K562 (cell line): ENCODE measurements around the gene CUEDC2. TPM values are rescaled to one million over a fixed set of nuclear protein-coding genes. Genes with fewer than 3 reads are reported as not detected.

Source experiments
- ARID4B ChIP-seq: sonication (generic); formaldehyde crosslinking; IDR thresholded peaks from 2 replicates; pipeline ENCODE4 v1.8.0; 2022; ENCODE audit warnings: mild to moderate bottlenecking, missing genetic modification reagents
- BMI1 ChIP-seq: fragments of 150-350 bp; IDR thresholded peaks from 2 replicates; pipeline ENCODE4 v1.6.1; 2014; ENCODE audit warnings: low read length
- ETV5 ChIP-seq: sonication (generic); formaldehyde crosslinking; IDR thresholded peaks from 2 replicates; pipeline ENCODE4 v1.4.0; 2020; ENCODE audit warnings: low read depth, mild to moderate bottlenecking, missing genetic modification reagents
- EZH2 ChIP-seq: IDR thresholded peaks from 2 replicates; pipeline ENCODE4 v1.6.1; 2012; ENCODE audit warnings: low read depth, mild to moderate bottlenecking, inconsistent platforms, low read length, borderline replicate concordance
- KDM4B ChIP-seq, 2 experiments: fragments of 450-650 bp in 1 of 2; sonication (generic) in 1 of 2; IDR thresholded peaks; 2 replicates each; pipeline ENCODE4 v1.6.1; 2016 to 2017; ENCODE audit warnings: borderline replicate concordance in 2 of 2, antibody characterized with exemption in 1 of 2, low read depth in 1 of 2, mild to moderate bottlenecking in 1 of 2
- NBN ChIP-seq: fragments of 450-650 bp; IDR thresholded peaks from 2 replicates; pipeline ENCODE4 v1.6.1; 2016; ENCODE audit warnings: low read depth, mild to moderate bottlenecking
- RAD21 ChIP-seq, 2 experiments: fragments of 250-450 bp in 1 of 2; fragments of 450-650 bp in 1 of 2; sonication (Bioruptor Pico) in 1 of 2; formaldehyde crosslinking in 1 of 2; IDR thresholded peaks in 1 of 2; conservative IDR thresholded peaks in 1 of 2; 2 replicates each; pipeline versions ENCODE4 v1.4.0 to v1.8.0; 2020 to 2022; ENCODE audit warnings: mild to moderate bottlenecking in 2 of 2, moderate library complexity in 1 of 2
- YY1 ChIP-seq, 3 experiments: IDR thresholded peaks; 2 replicates each; pipeline ENCODE4 v1.6.1; 2011; ENCODE audit warnings: low read length in 2 of 3, mild to moderate bottlenecking in 2 of 3, moderate library complexity in 2 of 3, borderline replicate concordance in 1 of 3, control low read depth in 1 of 3, low read depth in 1 of 3; ENCODE audit not compliant: insufficient read depth in 3 of 3, insufficient replicate concordance in 2 of 3, control insufficient read depth in 1 of 3, insufficient read length in 1 of 3; ENCODE audit errors: extremely low read depth in 1 of 3
- ZNF253 ChIP-seq: fragments of 250-450 bp; sonication (Bioruptor Pico); conservative IDR thresholded peaks from 2 replicates; pipeline ENCODE4 v1.6.1; 2021; ENCODE audit warnings: mild to moderate bottlenecking
- ZNF263 ChIP-seq: sonication (generic); formaldehyde crosslinking; IDR thresholded peaks from 2 replicates; pipeline ENCODE4 v1.8.0; 2022; ENCODE audit warnings: mild to moderate bottlenecking, missing genetic modification reagents, borderline replicate concordance
- ZNF830 ChIP-seq: fragments of 250-450 bp; sonication (Bioruptor Pico); IDR thresholded peaks from 2 replicates; pipeline ENCODE4 v1.5.0; 2021; ENCODE audit warnings: mild to moderate bottlenecking
- polyA plus RNA-seq, 8 experiments: library from polyadenylated mRNA; depleted of rRNA in 4 of 8; stranded (reverse) in 5 of 8; unstranded in 3 of 8; fragments of >200 nt; fragmentation: Nextera tagmentation in 2 of 8; fragmentation: Illumina TruSeq in 1 of 8; extraction: Ambion mirVana in 2 of 8; extraction: Trizol in 1 of 8; gene quantifications; 2 replicates each; pipeline versions ENCODE4 v1.2.1 to v1.2.3, GENCODE V29; 2011 to 2014; ENCODE audit warnings: inconsistent platforms in 1 of 8, missing spikeins in 1 of 8
- total RNA-seq, 7 experiments: library from RNA; depleted of rRNA in 6 of 7; stranded (reverse); fragments of >200 nt in 6 of 7; fragmentation: Illumina TruSeq in 2 of 7; extraction: Trizol in 2 of 7; gene quantifications; 2 replicates each; pipeline versions ENCODE4 v1.2.1 to v1.2.3, GENCODE V29; 2011 to 2021; ENCODE audit warnings: low replicate concordance in 1 of 7
- TF ChIP-seq, protein P1 (sequence below): fragments of 250-450 bp; sonication (Bioruptor Pico); IDR thresholded peaks from 2 replicates; pipeline ENCODE4 v1.4.0; 2020; ENCODE audit warnings: mild to moderate bottlenecking, moderate library complexity, borderline replicate concordance
- TF ChIP-seq, protein P2 (sequence below): fragments of 450-650 bp; formaldehyde crosslinking; IDR thresholded peaks from 2 replicates; pipeline ENCODE4 v1.4.0; 2020; ENCODE audit warnings: mild to moderate bottlenecking, moderate library complexity
- TF ChIP-seq, protein P3 (sequence below): sonication (generic); formaldehyde crosslinking; IDR thresholded peaks from 2 replicates; pipeline ENCODE4 v1.9.0; 2022; ENCODE audit warnings: mild to moderate bottlenecking, missing genetic modification reagents
- TF ChIP-seq, protein P4 (sequence below): fragments of 450-650 bp; formaldehyde crosslinking; IDR thresholded peaks from 2 replicates; pipeline ENCODE4 v1.4.0; 2022; ENCODE audit warnings: mild to moderate bottlenecking, moderate library complexity

Gene CUEDC2
- total and polyA plus RNA-seq, 9 of the 15 experiments (the other 6 are each of a cell fraction or from before 2014, with no cell fraction given), result 8.5 to 48.9 (median 27.4) TPM

GRCh38 chr10:102420714-102421506, 11.5 kb downstream of the CUEDC2 start, which contains the start of gene FBXL15 (continued):
- TF ChIP-seq, protein P1, sequence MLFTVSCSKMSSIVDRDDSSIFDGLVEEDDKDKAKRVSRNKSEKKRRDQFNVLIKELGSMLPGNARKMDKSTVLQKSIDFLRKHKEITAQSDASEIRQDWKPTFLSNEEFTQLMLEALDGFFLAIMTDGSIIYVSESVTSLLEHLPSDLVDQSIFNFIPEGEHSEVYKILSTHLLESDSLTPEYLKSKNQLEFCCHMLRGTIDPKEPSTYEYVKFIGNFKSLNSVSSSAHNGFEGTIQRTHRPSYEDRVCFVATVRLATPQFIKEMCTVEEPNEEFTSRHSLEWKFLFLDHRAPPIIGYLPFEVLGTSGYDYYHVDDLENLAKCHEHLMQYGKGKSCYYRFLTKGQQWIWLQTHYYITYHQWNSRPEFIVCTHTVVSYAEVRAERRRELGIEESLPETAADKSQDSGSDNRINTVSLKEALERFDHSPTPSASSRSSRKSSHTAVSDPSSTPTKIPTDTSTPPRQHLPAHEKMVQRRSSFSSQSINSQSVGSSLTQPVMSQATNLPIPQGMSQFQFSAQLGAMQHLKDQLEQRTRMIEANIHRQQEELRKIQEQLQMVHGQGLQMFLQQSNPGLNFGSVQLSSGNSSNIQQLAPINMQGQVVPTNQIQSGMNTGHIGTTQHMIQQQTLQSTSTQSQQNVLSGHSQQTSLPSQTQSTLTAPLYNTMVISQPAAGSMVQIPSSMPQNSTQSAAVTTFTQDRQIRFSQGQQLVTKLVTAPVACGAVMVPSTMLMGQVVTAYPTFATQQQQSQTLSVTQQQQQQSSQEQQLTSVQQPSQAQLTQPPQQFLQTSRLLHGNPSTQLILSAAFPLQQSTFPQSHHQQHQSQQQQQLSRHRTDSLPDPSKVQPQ, result no peak
- TF ChIP-seq, protein P2, sequence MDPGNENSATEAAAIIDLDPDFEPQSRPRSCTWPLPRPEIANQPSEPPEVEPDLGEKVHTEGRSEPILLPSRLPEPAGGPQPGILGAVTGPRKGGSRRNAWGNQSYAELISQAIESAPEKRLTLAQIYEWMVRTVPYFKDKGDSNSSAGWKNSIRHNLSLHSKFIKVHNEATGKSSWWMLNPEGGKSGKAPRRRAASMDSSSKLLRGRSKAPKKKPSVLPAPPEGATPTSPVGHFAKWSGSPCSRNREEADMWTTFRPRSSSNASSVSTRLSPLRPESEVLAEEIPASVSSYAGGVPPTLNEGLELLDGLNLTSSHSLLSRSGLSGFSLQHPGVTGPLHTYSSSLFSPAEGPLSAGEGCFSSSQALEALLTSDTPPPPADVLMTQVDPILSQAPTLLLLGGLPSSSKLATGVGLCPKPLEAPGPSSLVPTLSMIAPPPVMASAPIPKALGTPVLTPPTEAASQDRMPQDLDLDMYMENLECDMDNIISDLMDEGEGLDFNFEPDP (CRISPR knock-in tag), result no peak
- TF ChIP-seq YY1 (IDR thresholded peaks at IDR 0.05; ENCODE audit: borderline replicate concordance in 1 of 3, control insufficient read depth in 1 of 3, extremely low read depth in 1 of 3, insufficient read depth in 3 of 3, insufficient read length in 1 of 3, insufficient replicate concordance in 2 of 3, low read depth in 1 of 3, low read length in 2 of 3), result peak in 2 of 3 experiments; percentile 56 to 65
- TF ChIP-seq ZNF263, result peak; percentile 62; the same call in 1 of the 2 replicates
- no peak for TF ChIP-seq BMI1
- no peak for TF ChIP-seq ZNF830 (CRISPR knock-in tag)
- TF ChIP-seq, protein P3, sequence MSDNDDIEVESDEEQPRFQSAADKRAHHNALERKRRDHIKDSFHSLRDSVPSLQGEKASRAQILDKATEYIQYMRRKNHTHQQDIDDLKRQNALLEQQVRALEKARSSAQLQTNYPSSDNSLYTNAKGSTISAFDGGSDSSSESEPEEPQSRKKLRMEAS, result no peak; the same call in 1 of the 2 replicates
- TF ChIP-seq KDM4B (IDR thresholded peaks at IDR 0.05; ENCODE audit: borderline replicate concordance in 2 of 2, low read depth in 1 of 2), result no peak
- TF ChIP-seq ETV5 (CRISPR knock-in tag), result peak; percentile 64; the same call in 1 of the 2 replicates
- no peak; the same call in 1 of the 2 replicates for TF ChIP-seq ARID4B (CRISPR knock-in tag)
- TF ChIP-seq, protein P4, sequence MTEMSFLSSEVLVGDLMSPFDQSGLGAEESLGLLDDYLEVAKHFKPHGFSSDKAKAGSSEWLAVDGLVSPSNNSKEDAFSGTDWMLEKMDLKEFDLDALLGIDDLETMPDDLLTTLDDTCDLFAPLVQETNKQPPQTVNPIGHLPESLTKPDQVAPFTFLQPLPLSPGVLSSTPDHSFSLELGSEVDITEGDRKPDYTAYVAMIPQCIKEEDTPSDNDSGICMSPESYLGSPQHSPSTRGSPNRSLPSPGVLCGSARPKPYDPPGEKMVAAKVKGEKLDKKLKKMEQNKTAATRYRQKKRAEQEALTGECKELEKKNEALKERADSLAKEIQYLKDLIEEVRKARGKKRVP (CRISPR knock-in tag), result no peak
- no peak for TF ChIP-seq NBN
- TF ChIP-seq RAD21 (CRISPR knock-in tag; conservative IDR thresholded peaks at IDR 0.05 in 1 of 2, IDR thresholded peaks at IDR 0.05 in 1 of 2), result no peak
- no peak for TF ChIP-seq EZH2
- TF ChIP-seq ZNF253 (CRISPR knock-in tag), result no peak
